Endometrial microvascular endothelial cells (primary cell): ENCODE measurements around the gene DRG2. TPM values are rescaled to one million over a fixed set of nuclear protein-coding genes. Genes with fewer than 3 reads are reported as not detected.

Source experiments
- total RNA-seq: library from RNA; depleted of rRNA; stranded (reverse); fragments of >200 nt; gene quantifications from one replicate; pipeline ENCODE4 v1.2.3, GENCODE V29; 2015; ENCODE audit errors: inconsistent ontology term

The DRG2 gene
- total RNA-seq, 1 donor from 2014 or later, result 80.5 TPM

Other genes with a start within 250 kb of the DRG2 start
- 68.5 TPM for gene TOM1L2, start 115.5 kb upstream of the DRG2 start, total RNA-seq
- 6.5 TPM for gene DRC3, start 115.1 kb upstream of the DRG2 start, total RNA-seq
- gene ATPAF2, start 48.8 kb upstream of the DRG2 start, total RNA-seq, result 13.1 TPM
- 9.5 TPM for gene GID4, start 48.5 kb upstream of the DRG2 start, total RNA-seq
- gene MYO15A, start 20.8 kb downstream of the DRG2 start, total RNA-seq, result not detected
- gene ALKBH5, start 95.9 kb downstream of the DRG2 start, total RNA-seq, result 104 TPM
- gene LLGL1, start 137.7 kb downstream of the DRG2 start, total RNA-seq, result 47.8 TPM
- 445 TPM for gene FLII, start 170.8 kb downstream of the DRG2 start, total RNA-seq
- 9.8 TPM for gene MIEF2, start 172.7 kb downstream of the DRG2 start, total RNA-seq
- 55.3 TPM for gene TOP3A, start 227.0 kb downstream of the DRG2 start, total RNA-seq
- gene SMCR8, start 227.3 kb downstream of the DRG2 start, total RNA-seq, result 14.3 TPM